ENCODE measurements around the gene PHKG1.
"Not testable (repeated sequence)": the region's sequence is repeated elsewhere in the genome, so short reads cannot be mapped to it uniquely, and the experiment has no call there.

PHKG1 gene

GRCh38 chr7:56045758-56046157, 47.0 kb downstream of the PHKG1 start:
- DNase-seq (ENCODE audit: low read depth), result not testable (repeated sequence)

DNA sequence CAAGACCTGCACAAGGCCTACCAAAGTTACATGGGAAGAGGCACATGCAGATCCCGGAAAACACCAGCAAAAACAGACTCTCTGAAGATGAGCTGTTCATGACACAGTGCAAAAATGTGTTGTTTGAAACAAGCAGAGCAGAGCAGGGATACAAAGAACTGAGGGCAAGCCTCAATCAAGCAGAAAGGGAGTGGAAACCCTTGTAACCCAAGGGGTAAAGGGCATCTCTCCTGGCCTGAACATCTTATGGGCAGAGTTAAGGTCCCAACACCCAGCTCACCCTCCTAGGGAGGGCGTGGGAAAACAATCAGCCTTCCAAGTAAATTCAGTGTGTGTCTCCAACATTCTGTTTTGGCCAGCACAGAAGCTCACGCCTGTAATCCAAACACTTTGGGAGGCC, 52.0 kb downstream of the PHKG1 start:
- no peak for DNase-seq (ENCODE audit: low read depth)

DNA sequence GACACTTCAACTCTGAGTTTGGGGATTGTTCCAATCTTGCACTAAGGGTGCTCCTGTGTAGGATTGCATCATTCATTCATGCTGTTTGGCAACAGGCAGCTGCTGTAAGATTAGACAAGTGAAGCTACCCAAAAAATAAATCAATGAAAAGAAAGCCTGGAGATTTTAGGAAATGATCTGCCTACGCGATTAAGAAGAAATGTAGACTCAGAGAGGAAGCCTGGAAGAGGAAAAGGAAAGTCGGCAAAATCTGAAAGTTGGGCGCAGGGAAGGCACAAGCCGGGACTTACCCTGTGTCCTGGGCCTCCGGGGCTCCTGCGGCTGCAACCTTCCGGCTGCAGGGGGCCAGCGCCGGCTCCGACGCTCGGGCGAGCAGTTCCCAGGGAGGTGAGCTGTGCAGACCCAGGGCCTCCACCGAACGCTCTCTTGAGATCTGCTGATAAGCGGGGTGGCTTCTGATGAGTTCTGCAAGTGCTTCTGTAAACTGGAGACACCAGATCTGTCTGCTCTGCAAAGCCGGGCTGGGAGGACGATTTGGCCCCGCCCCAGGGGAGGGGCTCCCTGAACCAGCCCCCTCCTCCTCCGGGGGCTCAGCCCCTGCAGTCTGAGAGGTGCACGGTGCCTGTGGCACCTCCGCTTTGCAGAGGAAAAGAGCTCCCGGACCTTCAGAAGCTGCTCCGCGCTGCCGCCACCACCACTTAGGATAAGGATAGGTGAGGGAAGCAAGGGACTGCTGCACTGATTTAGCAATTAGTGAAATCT, 58.9 kb downstream of the PHKG1 start:
- peak; percentile 76 for DNase-seq (ENCODE audit: low read depth)

GRCh38 chr7:56032578-56032977, 60.2 kb downstream of the PHKG1 start:
- DNase-seq (ENCODE audit: low read depth), result not testable (repeated sequence)

GRCh38 chr7:56031556-56031955, 61.2 kb downstream of the PHKG1 start:
- DNase-seq (ENCODE audit: low read depth), result not testable (repeated sequence)

DNA sequence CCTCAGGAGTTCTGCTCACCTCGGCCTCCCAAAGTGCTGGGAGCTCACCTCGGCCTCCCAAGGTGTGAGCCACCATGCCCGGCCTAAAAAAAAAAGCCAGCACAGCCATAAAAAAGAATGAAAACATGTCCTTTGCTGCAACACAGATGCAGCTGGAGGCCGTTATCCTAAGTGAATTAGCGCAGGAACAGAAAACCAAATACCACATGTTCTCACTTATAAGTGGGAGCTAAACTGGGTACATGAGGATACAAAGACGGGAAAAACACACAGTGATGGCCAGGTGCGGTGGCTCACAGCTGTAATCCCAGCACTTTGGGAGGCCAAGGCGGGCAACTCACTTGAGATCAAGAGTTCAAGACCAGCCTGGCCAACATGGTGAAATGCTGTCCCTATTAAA, 62.4 kb downstream of the PHKG1 start:
- no peak for DNase-seq (ENCODE audit: low read depth)

All from ELR (cell line).